CD4-positive, alpha-beta T cell (primary cell): ENCODE results near the gene CACUL1. TPM values are rescaled to one million over a fixed set of nuclear protein-coding genes. Genes with fewer than 3 reads are reported as not detected.

Experiments
- ATAC-seq: fragments of 200-7000 bp; cut with Tn5 transposase; one replicate; pipeline ENCODE4 v1.10.0; 2022; ENCODE audit warnings: mild to moderate bottlenecking; ENCODE audit not compliant: poor library complexity
- CTCF ChIA-PET: fragments of 350-600 bp; sonication (Branson Sonifier 250); formaldehyde crosslinking; loops from one replicate; lab custom pipeline; 2021; ENCODE audit warnings: antibody characterized with exemption, inconsistent platforms; lab: Charles Lee
- POLR2A ChIA-PET: fragments of 350-600 bp; sonication (Branson Sonifier 250); formaldehyde crosslinking; loops from one replicate; lab custom pipeline; 2021; ENCODE audit warnings: antibody characterized with exemption, inconsistent platforms; lab: Charles Lee
- DNase-seq, 14 experiments: peaks; one replicate each; pipeline ENCODE4 v3.0.0-alpha.2; 2013 to 2020; ENCODE audit warnings: mixed read lengths in 2 of 14
- H3K27ac ChIP-seq, 2 donors: one replicate each; pipeline versions ENCODE4 v1.5.1 to v1.7.0; 2013; ENCODE audit warnings: low read length in 2 of 2, low read depth in 1 of 2, mild to moderate bottlenecking in 1 of 2
- H3K27me3 ChIP-seq, 2 experiments: 1 replicate in 1 of 2; 2 replicates in 1 of 2; pipeline versions ENCODE4 v1.6.1 to v1.7.0; 2013; ENCODE audit warnings: low read length in 2 of 2, control low read depth in 1 of 2, mild to moderate bottlenecking in 1 of 2, moderate library complexity in 1 of 2; ENCODE audit not compliant: insufficient read depth in 2 of 2, control insufficient read depth in 1 of 2
- H3K36me3 ChIP-seq: one replicate; pipeline ENCODE4 v1.6.1; 2013; ENCODE audit warnings: low read length, control low read depth; ENCODE audit not compliant: insufficient read depth
- H3K4me1 ChIP-seq: one replicate; pipeline ENCODE4 v1.6.1; 2013; ENCODE audit warnings: low read length, control low read depth; ENCODE audit not compliant: insufficient read depth
- H3K4me3 ChIP-seq: one replicate; pipeline ENCODE4 v1.5.1; 2013; ENCODE audit warnings: mild to moderate bottlenecking, low read length, moderate library complexity
- H3K9me3 ChIP-seq, 2 experiments: 1 replicate in 1 of 2; 2 replicates in 1 of 2; pipeline versions ENCODE4 v1.6.1 to v1.7.0; 2013; ENCODE audit warnings: low read length in 2 of 2, mild to moderate bottlenecking in 2 of 2, control low read depth in 1 of 2, moderate library complexity in 1 of 2; ENCODE audit not compliant: control insufficient read depth in 1 of 2, insufficient read depth in 1 of 2
- H3K27ac Mint-ChIP-seq: one replicate; pipeline ENCODE4 v1.8.0; 2020; ENCODE audit warnings: mixed read lengths
- H3K27me3 Mint-ChIP-seq: one replicate; pipeline ENCODE4 v1.8.0; 2021; ENCODE audit warnings: mixed read lengths
- H3K36me3 Mint-ChIP-seq: one replicate; pipeline ENCODE4 v1.8.0; 2021; ENCODE audit warnings: low read depth, mixed read lengths
- H3K4me1 Mint-ChIP-seq: one replicate; pipeline ENCODE4 v1.8.0; 2021; ENCODE audit warnings: low read depth, mixed read lengths
- H3K4me3 Mint-ChIP-seq: one replicate; pipeline ENCODE4 v1.8.0; 2020; ENCODE audit warnings: mild to moderate bottlenecking, mixed read lengths
- H3K9me3 Mint-ChIP-seq: one replicate; pipeline ENCODE4 v1.8.0; 2020; ENCODE audit warnings: mixed read lengths
- CTCF ChIP-seq: fragments of 200-600 bp; IDR thresholded peaks from one replicate; pipeline ENCODE4 v1.8.0; 2022; ENCODE audit warnings: antibody characterized with exemption, mild to moderate bottlenecking
- intact Hi-C, 2 experiments: fragments of 100-400 bp; cut with DNase I in 1 of 2; cut with micrococcal nuclease in 1 of 2; formaldehyde crosslinking; loops; one replicate each; pipeline versions ENCODE4 v1.15.1 to v1.9.0; 2023 to 2025; cut with DNase I, micrococcal nuclease
- total RNA-seq, 174 experiments: library from RNA in 2 of 174; stranded (reverse) in 2 of 174; gene quantifications; one replicate each; pipeline ENCODE4 v1.2.3 and lab custom pipeline; 2021 to 2026

Gene CACUL1
- total RNA-seq, 2 experiments from 2014 or later, result 36.7 to 37.4 TPM

DNA sequence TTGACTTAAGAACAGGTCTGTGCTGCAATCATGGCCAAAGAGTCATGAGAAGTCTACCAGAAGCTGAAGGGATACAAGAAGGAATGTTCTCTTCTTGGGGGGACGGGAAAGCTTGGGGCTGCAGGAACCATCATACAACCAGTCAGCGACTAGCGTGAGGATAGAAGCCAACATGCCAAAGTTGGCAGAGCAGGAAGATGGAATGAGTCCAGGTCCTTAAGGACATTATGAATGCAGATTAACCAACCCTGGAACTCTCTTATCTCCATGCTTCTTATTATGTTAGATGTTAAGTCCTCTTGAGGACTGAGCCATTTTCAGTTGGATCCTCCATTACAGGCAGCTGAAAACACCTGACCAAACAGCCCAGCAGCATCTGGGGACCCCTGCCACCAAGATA lies 17.2 kb upstream of the CACUL1 start:
- Mint-ChIP-seq H3K36me3 (no peaks in the 10 kb centered on the region), H3K27me3 (peaks cover 3% of the 10 kb centered on the region), H3K4me3 (no peak overlapping the region), H3K4me1 (no peaks in the 10 kb centered on the region), H3K27ac (no peak overlapping the region), H3K9me3 (peaks cover 4% of the 10 kb centered on the region)
- no peak for TF ChIP-seq CTCF
- H3K36me3 ChIP-seq, result no peaks in the 10 kb centered on the region
- no peaks in the 10 kb centered on the region for H3K27me3 ChIP-seq
- H3K9me3 ChIP-seq, result no peaks in the 10 kb centered on the region
- H3K27ac ChIP-seq, result no peak overlapping the region
- H3K4me1 ChIP-seq, result no peaks in the 10 kb centered on the region
- no peak overlapping the region for H3K4me3 ChIP-seq
- intact Hi-C loops, result no loop called here
- no peak for DNase-seq
- POLR2A ChIA-PET, result no interaction called here
- no peak for ATAC-seq
- CTCF ChIA-PET, result no interaction called here

DNA sequence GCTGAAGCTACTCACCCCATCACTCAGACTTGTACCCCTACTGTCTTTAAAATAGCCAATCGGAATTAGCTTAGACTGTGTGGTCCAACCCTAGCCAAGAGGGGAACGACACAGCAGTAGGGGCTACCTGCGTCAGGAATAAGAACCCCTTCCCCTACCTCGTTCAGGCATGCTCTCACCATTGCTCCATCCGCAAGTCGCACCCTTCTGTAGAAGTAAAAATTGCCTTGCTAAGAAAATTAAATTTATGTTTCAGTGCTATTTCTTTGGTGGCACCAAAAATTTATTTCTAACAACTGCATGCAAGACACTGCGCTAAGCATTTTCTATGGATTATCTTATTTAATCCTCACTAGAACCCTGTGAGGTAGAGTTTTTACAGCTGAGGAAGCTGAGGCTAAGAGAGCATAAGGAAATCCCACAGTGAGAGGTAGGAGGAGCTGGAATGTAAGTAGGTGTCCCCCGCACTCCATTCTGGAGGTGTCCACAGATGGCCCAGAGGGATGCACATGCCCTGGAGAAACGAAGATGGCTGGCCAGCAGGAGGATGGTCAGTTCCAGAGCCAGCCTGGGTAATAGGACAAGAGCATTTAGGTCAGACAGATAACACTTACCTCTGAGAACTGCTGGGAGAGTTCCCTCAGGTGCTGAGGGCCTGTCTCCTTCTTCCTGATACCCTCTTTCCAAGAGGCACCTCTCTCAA lies 15.3 kb upstream of the CACUL1 start:
- Mint-ChIP-seq H3K27ac (no peak overlapping the region), H3K27me3 (no peaks in the 10 kb centered on the region), H3K9me3 (no peaks in the 10 kb centered on the region), H3K36me3 (no peaks in the 10 kb centered on the region), H3K4me1 (no peaks in the 10 kb centered on the region), H3K4me3 (no peak overlapping the region)
- CTCF ChIA-PET, result interaction anchor here (1.8 kb wide), 1 partner anchor 201 kb away, joined by 3 read pairs; no protein-coding TSS in a partner anchor
- TF ChIP-seq CTCF, result no peak
- no peaks in the 10 kb centered on the region for H3K9me3 ChIP-seq
- ATAC-seq (no peak), DNase-seq (no peak)
- H3K36me3 ChIP-seq, result no peaks in the 10 kb centered on the region
- H3K27ac ChIP-seq, result no peak overlapping the region
- H3K27me3 ChIP-seq, result no peaks in the 10 kb centered on the region
- intact Hi-C loops, result no loop called here
- POLR2A ChIA-PET, result interaction anchor here (0.7 kb wide), 1 partner anchor 39 kb away, joined by 3 read pairs; no protein-coding TSS in a partner anchor
- H3K4me3 ChIP-seq, result no peak overlapping the region
- no peaks in the 10 kb centered on the region for H3K4me1 ChIP-seq

DNA sequence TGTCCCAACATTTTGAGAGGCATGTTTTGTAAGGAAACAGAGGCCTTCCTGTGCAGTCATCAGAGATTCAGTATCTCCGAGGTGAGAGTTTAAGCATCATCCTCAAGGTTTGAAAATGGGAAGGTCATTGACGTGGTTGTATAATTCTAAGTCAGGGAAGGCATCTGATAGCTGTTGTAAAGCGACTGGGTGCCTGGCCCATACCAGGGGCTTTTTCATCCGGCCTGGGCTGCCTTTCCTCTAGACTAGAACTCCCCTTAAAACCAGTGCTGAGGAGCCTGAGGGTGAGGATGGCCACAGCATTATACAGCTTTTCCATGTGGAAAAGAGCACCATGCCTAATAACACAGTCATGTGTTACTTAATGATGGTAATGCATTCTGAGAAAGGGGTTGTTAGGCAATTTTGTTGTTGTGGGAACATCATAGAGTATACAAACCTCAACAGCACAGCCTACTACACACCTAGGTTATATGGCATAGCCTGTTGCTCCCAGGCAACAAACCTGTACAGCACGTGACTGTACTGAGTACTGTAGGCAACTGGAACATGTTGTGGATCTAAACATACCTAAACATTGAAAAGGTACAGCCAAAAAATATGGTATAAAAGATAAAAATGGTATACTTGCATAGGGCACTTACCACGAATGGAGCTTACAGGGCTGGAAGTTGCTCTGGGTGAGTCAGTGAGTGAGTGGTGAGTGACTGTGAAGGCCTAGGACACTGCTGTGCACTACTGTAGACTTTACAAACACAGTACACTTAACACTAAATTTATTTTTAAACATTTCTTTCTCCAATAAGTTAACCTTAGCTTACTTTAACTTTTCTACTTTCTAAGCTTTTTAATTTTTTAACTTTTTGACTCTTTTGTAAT lies 13.5 kb upstream of the CACUL1 start:
- Mint-ChIP-seq H3K27ac (no peak overlapping the region), H3K4me3 (no peak overlapping the region), H3K4me1 (no peaks in the 10 kb centered on the region), H3K36me3 (no peaks in the 10 kb centered on the region), H3K27me3 (no peaks in the 10 kb centered on the region), H3K9me3 (no peaks in the 10 kb centered on the region)
- Histone ChIP-seq H3K27ac (no peak overlapping the region), H3K4me1 (no peaks in the 10 kb centered on the region), H3K27me3 (no peaks in the 10 kb centered on the region), H3K9me3 (no peaks in the 10 kb centered on the region), H3K4me3 (no peak overlapping the region), H3K36me3 (no peaks in the 10 kb centered on the region)
- ChIA-PET CTCF (interaction anchor here (1.8 kb wide), 1 partner anchor 200 kb away, joined by 3 read pairs; no protein-coding TSS in a partner anchor), POLR2A (no interaction called here)
- ATAC-seq (no peak), DNase-seq (no peak)
- TF ChIP-seq CTCF, result no peak
- intact Hi-C loops, result no loop called here
